HEK293T (cell line): ENCODE data around the gene EPHX1.

Experiments
- BHLHE40 ChIP-seq: fragments of 450-650 bp; IDR thresholded peaks from 2 replicates; pipeline ENCODE4 v1.6.1; 2016; ENCODE audit warnings: mild to moderate bottlenecking, moderate library complexity, borderline replicate concordance
- CTBP1 ChIP-seq: fragments of 450-650 bp; IDR thresholded peaks from 2 replicates; pipeline ENCODE4 v1.6.1; 2016; ENCODE audit warnings: borderline replicate concordance
- ELF4 ChIP-seq: fragments of 450-650 bp; IDR thresholded peaks from 2 replicates; pipeline ENCODE4 v1.6.1; 2017; ENCODE audit warnings: antibody characterized with exemption
- FOXA1 ChIP-seq: fragments of 450-650 bp; IDR thresholded peaks from 2 replicates; pipeline ENCODE4 v1.6.1; 2016; ENCODE audit warnings: mild to moderate bottlenecking
- FOXK2 ChIP-seq: fragments of 450-650 bp; IDR thresholded peaks from 2 replicates; pipeline ENCODE4 v1.6.1; 2016; ENCODE audit warnings: mild to moderate bottlenecking
- FOXM1 ChIP-seq: fragments of 450-650 bp; IDR thresholded peaks from 2 replicates; pipeline ENCODE4 v1.6.1; 2017; ENCODE audit warnings: mild to moderate bottlenecking, borderline replicate concordance
- L3MBTL2 ChIP-seq: fragments of 450-650 bp; conservative IDR thresholded peaks from 2 replicates; pipeline ENCODE4 v1.6.1; 2016; ENCODE audit warnings: mild to moderate bottlenecking
- NFRKB ChIP-seq: fragments of 450-650 bp; IDR thresholded peaks from 2 replicates; pipeline ENCODE4 v1.6.1; 2016; ENCODE audit warnings: mild to moderate bottlenecking, moderate library complexity
- SP1 ChIP-seq: fragments of 450-650 bp; IDR thresholded peaks from 2 replicates; pipeline ENCODE4 v1.6.1; 2017
- TARDBP ChIP-seq: fragments of 450-650 bp; IDR thresholded peaks from 2 replicates; pipeline ENCODE4 v1.6.1; 2016
- ZNF384 ChIP-seq: fragments of 450-650 bp; IDR thresholded peaks from 2 replicates; pipeline ENCODE4 v1.6.1; 2016

DNA sequence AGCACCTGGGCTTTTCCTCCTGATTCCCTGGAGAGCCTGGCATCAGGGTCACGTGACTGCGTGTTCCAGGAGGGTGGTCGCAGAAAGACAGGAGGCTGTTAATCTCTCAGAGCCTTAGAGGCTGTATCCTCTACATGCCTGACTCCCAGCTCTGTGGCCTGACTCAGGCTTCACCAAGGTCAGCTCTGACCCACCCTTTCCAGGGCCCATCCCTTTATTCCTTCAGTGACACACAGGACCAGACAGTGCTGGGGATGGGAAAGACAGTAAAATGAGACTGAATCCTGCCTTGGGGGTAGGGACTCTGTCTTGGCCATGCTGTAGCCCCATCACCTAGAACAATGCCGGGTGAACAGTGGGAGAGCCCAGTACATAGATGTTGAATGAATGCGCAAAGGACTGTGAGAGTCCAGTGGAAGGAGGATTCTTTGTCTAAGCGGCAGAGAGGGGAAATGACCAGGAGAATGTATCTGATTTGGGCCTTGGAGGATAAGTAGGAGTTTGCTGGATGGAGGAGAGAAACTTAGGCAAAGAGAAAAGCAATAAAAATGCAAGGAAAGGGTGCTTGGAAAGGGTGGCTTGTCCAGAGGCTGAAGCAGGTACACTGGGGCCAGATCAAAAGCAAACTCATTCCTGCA is 33.0 kb downstream of the EPHX1 start:
- no peak for TF ChIP-seq SP1
- no peak for TF ChIP-seq ELF4
- TF ChIP-seq NFRKB, result no peak
- no peak for TF ChIP-seq FOXK2
- no peak for TF ChIP-seq L3MBTL2
- TF ChIP-seq CTBP1, result no peak
- no peak for TF ChIP-seq ZNF384
- no peak for TF ChIP-seq BHLHE40
- TF ChIP-seq FOXM1, result no peak
- no peak for TF ChIP-seq TARDBP
- no peak for TF ChIP-seq FOXA1
